Hepatocyte (in vitro differentiated cells): Measurements from ENCODE around the gene KAT7.

Source experiments
- CTCF ChIP-seq: fragments of 200-600 bp; sonication (generic); IDR thresholded peaks from 2 replicates; pipeline ENCODE4 v1.5.1; 2016; ENCODE audit warnings: antibody characterized with exemption, mild to moderate bottlenecking; ENCODE audit not compliant: poor library complexity
- EZH2 ChIP-seq: fragments of 200-600 bp; sonication (generic); IDR thresholded peaks from 2 replicates; pipeline ENCODE4 v1.6.1; 2016; ENCODE audit warnings: antibody characterized with exemption, mild to moderate bottlenecking, borderline replicate concordance
- EZH2phosphoT487 ChIP-seq: fragments of 200-600 bp; sonication (generic); IDR thresholded peaks from one replicate; pipeline ENCODE4 v1.6.1; 2018; ENCODE audit warnings: antibody characterized with exemption, mild to moderate bottlenecking, low read depth, moderate library complexity; ENCODE audit not compliant: unreplicated experiment, severe bottlenecking

DNA sequence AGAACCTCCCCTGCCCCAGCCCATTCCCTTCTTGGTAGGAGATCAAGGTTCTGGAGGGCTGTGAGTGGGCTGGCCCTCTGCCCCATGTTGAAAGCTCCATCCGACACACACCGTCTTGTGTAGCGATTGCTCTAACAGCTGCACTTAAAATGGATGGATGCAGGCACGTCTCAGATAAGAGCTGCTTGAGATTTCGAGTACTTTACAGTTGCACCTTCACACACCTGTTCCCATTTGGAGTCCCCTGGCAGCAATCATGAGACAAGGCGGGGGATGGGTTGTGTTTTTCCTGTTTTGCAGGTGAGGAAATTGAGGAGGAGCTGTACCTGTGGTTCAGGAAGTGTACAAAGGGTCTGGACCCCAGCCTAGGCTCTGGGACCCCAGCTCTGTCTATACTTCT is 85.0 kb downstream of the KAT7 start:
- TF ChIP-seq CTCF (no peak), EZH2 (no peak), EZH2phosphoT487 (no peak)
